H1 (cell line): ENCODE measurements around the gene SVOPL. TPM values are rescaled to one million over a fixed set of nuclear protein-coding genes. Genes with fewer than 3 reads are reported as not detected.

Experiments
- BCL11A ChIP-seq, 2 experiments: IDR thresholded peaks; one replicate each; pipeline ENCODE4 v1.6.1; 2011; ENCODE audit warnings: low read depth in 2 of 2, low read length in 2 of 2, mild to moderate bottlenecking in 2 of 2
- CREB1 ChIP-seq: IDR thresholded peaks from 2 replicates; pipeline ENCODE4 v1.6.1; 2012; ENCODE audit warnings: inconsistent platforms
- MAX ChIP-seq: IDR thresholded peaks from 2 replicates; pipeline ENCODE4 v1.6.1; 2012; ENCODE audit warnings: inconsistent platforms
- SIN3A ChIP-seq, 2 experiments: IDR thresholded peaks in 1 of 2; conservative IDR thresholded peaks in 1 of 2; 2 replicates each; pipeline ENCODE4 v1.6.1; 2011 to 2012; ENCODE audit warnings: low read length in 2 of 2, improper control_type of control experiment in 1 of 2, low read depth in 1 of 2, mild to moderate bottlenecking in 1 of 2
- TEAD4 ChIP-seq: IDR thresholded peaks from 2 replicates; pipeline ENCODE4 v1.6.1; 2012; ENCODE audit warnings: low read depth, low read length, inconsistent platforms, mixed read lengths
- polyA plus RNA-seq, 7 experiments: library from polyadenylated mRNA; depleted of rRNA in 3 of 7; stranded (reverse) in 5 of 7; unstranded in 2 of 7; fragments of >200 nt in 5 of 7; fragments of 200-250 nt in 2 of 7; gene quantifications; 1 replicate in 5 of 7; 2 replicates in 1 of 7; 4 replicates in 1 of 7; pipeline versions ENCODE4 v1.2.1 to v1.2.3, GENCODE V29; 2011 to 2013; ENCODE audit warnings: missing spikeins in 2 of 7, mixed read lengths in 2 of 7
- total RNA-seq: library from RNA; stranded (reverse); fragmentation: NEBNext Ultra II Directional; extraction: Animal tissue kit (Norgen Biotek cat#: 25700); gene quantifications from 2 replicates; pipeline ENCODE4 v1.2.1, GENCODE V29; 2021

The SVOPL gene
- total and polyA plus RNA-seq, 2 of the 8 experiments (the other 6 are each of a cell fraction or from before 2014, with no cell fraction given) = 1.1 to 1.4 TPM

GRCh38 chr7:138663725-138664710 lies 37.1 kb downstream of the SVOPL start (continued):
- TF ChIP-seq SIN3A (conservative IDR thresholded peaks at IDR 0.05 in 1 of 2, IDR thresholded peaks at IDR 0.05 in 1 of 2; ENCODE audit: low read depth in 1 of 2, low read length in 2 of 2) (no peak), MAX (no peak), TEAD4 (peak; percentile 60), BCL11A (IDR thresholded peaks at IDR 0.05; ENCODE audit: low read depth in 2 of 2, low read length in 2 of 2) (no peak), CREB1 (no peak)
- TF ChIP-seq, all 59 proteins: peak for 4
